AG04449 (cell line): ENCODE results near the gene SBF1.
A peak's percentile ranks its signal among the peaks of the same experiment; 100 is the strongest.

Experiments used
- CTCF ChIA-PET: fragments of 350-600 bp; formaldehyde crosslinking; extraction: SDS; loops from one replicate; lab custom pipeline; 2021; ENCODE audit warnings: antibody characterized with exemption; lab: Yijun Ruan, JAX
- POLR2A ChIA-PET: fragments of 400-600, 350-600 bp; formaldehyde crosslinking; extraction: SDS; loops from one replicate; lab custom pipeline; 2020; ENCODE audit warnings: antibody characterized with exemption, inconsistent platforms; lab: Yijun Ruan, JAX
- DNase-seq: peaks from one replicate; pipeline ENCODE4 v3.0.0-alpha.2; 2010; ENCODE audit warnings: low read depth, low spot score
- H3K4me3 ChIP-seq: 2 replicates; pipeline ENCODE4 v1.5.1; 2011; ENCODE audit warnings: low read depth, mild to moderate bottlenecking, control low read depth, low read length
- TF ChIP-seq, protein P1 (sequence below): IDR thresholded peaks from one replicate; pipeline ENCODE4 v1.5.1; 2011; ENCODE audit warnings: mild to moderate bottlenecking, moderate library complexity, low read length, control low read depth, inconsistent platforms; ENCODE audit not compliant: insufficient read depth; ENCODE audit errors: missing control alignments

The SBF1 gene

GRCh38 chr22:50477923-50478322 lies 3.1 kb upstream of the SBF1 start:
- CTCF ChIA-PET = interaction anchor here (2.0 kb wide), 1 partner anchor 48 kb away, joined by 8 read pairs; the partner anchor contains the start of gene SCO2

GRCh38 chr22:50476868-50477267 lies 2.0 kb upstream of the SBF1 start:
- POLR2A ChIA-PET = no interaction called here
- no peak for DNase-seq
- CTCF ChIA-PET = interaction anchor here (1.1 to 2.0 kb wide), 2 partner anchors 21 to 49 kb away, joined by 3 to 8 read pairs; partner anchors contain the start of gene SCO2
- H3K4me3 ChIP-seq = no peak overlapping the region
- TF ChIP-seq, protein P1, sequence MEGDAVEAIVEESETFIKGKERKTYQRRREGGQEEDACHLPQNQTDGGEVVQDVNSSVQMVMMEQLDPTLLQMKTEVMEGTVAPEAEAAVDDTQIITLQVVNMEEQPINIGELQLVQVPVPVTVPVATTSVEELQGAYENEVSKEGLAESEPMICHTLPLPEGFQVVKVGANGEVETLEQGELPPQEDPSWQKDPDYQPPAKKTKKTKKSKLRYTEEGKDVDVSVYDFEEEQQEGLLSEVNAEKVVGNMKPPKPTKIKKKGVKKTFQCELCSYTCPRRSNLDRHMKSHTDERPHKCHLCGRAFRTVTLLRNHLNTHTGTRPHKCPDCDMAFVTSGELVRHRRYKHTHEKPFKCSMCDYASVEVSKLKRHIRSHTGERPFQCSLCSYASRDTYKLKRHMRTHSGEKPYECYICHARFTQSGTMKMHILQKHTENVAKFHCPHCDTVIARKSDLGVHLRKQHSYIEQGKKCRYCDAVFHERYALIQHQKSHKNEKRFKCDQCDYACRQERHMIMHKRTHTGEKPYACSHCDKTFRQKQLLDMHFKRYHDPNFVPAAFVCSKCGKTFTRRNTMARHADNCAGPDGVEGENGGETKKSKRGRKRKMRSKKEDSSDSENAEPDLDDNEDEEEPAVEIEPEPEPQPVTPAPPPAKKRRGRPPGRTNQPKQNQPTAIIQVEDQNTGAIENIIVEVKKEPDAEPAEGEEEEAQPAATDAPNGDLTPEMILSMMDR = no peak

More at GRCh38 chr22:50477923-50478322, 3.1 kb upstream of the SBF1 start:
- H3K4me3 ChIP-seq = no peak overlapping the region
- TF ChIP-seq, protein P1 = no peak
- no peak for DNase-seq
- POLR2A ChIA-PET = interaction anchor here (0.5 kb wide), 1 partner anchor 147 kb away, joined by 4 read pairs; no protein-coding TSS in a partner anchor

DNA sequence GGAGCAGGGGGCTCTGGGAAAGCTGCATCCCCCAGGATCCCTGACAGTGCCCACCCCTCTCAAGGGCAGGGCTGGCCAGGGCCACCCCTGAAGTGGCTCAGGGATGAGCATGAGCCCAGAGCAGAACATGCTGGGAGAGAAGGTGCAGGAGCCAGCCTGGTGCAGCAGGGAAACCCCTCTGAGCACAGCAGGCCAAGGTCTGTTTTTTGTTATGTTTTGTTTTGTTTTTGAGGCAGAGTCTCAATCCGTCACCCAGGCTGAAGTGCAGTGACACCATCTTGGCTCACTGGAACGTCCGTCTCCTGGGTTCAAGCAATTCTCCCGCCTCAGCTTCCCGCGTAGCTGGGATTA lies 792 bp upstream of the SBF1 start:
- POLR2A ChIA-PET = no interaction called here
- TF ChIP-seq, protein P1 = no peak
- no peak overlapping the region for H3K4me3 ChIP-seq
- CTCF ChIA-PET = no interaction called here
- no peak for DNase-seq

DNA sequence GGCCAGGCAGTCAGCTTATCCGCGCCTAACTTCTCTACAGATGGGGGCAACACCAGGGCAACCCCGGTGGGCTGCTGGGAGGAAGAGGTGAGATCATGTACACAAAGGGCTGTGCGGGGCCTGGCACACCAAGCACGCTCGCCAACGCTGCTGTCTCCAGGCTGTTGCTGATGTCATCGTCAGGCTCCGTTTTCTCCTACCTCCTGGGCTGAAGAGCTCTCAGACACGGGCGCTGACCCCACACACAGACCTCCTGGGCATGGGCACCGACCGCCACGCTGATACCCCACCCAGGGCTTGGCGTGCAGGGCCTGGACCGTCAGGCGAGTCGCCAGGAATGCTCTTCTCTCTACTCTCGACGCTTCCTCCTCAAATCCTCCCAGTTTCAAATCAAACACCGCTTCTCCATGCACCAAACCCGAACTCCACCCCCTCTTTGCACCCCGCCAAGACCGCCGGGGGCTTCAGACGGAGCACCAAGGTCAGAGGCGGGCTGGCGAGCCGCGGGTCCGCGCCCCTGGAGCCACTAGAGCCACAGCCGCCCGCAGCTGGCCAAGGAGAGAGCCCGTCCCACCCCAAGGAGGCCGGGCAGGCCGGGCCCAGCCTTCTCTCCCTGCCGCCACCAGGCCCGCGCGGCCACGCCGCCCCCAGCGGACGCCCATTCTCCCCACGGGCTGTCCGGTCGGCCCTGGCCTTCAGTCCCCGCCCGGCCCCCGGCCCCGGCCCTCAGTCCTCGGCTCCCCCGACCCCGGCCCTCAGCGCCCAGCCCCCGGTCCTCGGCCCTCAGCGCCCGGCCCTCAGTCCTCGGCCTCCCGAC lies 772 bp downstream of the SBF1 start:
- TF ChIP-seq, protein P1 = no peak
- ChIA-PET POLR2A (interaction anchor here (0.9 kb wide), 1 partner anchor 51 kb away, joined by 3 read pairs; the partner anchor contains the start of gene SCO2), CTCF (interaction anchor here (1.0 to 1.5 kb wide), 3 partner anchors 23 to 147 kb away, joined by 3 to 5 read pairs (median 3); no protein-coding TSS in a partner anchor)
- DNase-seq = no peak
- peak overlapping the region; percentile 68 for H3K4me3 ChIP-seq

DNA sequence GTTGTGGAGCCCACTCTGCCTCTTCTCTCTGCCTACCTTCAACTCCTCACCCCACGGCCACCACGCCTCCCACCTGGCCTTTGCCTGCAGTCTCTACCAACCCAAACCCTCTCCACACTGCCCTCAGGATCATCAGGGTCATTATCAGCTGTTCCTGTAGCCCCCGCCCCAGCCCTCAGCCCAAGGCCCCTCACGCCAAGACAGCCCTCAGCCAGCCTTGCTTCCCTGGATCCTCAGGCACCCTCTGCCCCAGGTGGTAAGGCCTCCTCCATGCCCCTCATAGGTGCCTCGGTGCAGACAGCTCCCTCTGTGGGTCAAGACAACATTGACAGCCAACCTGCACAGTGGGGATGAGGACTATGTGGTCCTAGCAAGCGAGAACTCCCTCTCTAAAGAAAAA lies 1.7 kb downstream of the SBF1 start:
- ChIA-PET CTCF (interaction anchor here (1.0 to 2.0 kb wide), 5 partner anchors 9 to 228 kb away, joined by 3 to 8 read pairs (median 3); partner anchors contain the start of gene TUBGCP6), POLR2A (no interaction called here)
- no peak for DNase-seq
- peak overlapping the region; percentile 68 for H3K4me3 ChIP-seq
- TF ChIP-seq, protein P1 = peak; percentile 12

- no peak for DNase-seq
- CTCF ChIA-PET = interaction anchor here (1.3 to 2.0 kb wide), 2 partner anchors 25 to 227 kb away, joined by 3 to 8 read pairs; partner anchors contain the start of gene TUBGCP6
- H3K4me3 ChIP-seq = no peak overlapping the region
- TF ChIP-seq, protein P1 = no peak
- POLR2A ChIA-PET = no interaction called here
These were observed 2.9 kb downstream of the SBF1 start for GRCh38 chr22:50471962-50472361.
